SK-N-SH (cell line): ENCODE data around the gene UBE2E3. TPM values are rescaled to one million over a fixed set of nuclear protein-coding genes. Genes with fewer than 3 reads are reported as not detected.

Experiments
- CTCF ChIA-PET: fragments of 300-600, 350-600 bp; formaldehyde crosslinking; extraction: SDS; loops from one replicate; lab custom pipeline; 2021; lab: Yijun Ruan, JAX
- POLR2A ChIA-PET: fragments of 350-600 bp; sonication (Branson Sonifier 250); formaldehyde crosslinking; extraction: SDS; loops from one replicate; lab custom pipeline; 2020; ENCODE audit warnings: antibody characterized with exemption, inconsistent platforms; lab: Yijun Ruan, JAX
- DNase-seq: peaks from one replicate; pipeline ENCODE4 v3.0.0; 2012
- H2AFZ ChIP-seq: fragments of 200-600 bp; sonication (generic); 2 replicates; pipeline ENCODE4 v1.8.1; 2016; ENCODE audit warnings: antibody characterized with exemption, mild to moderate bottlenecking, low read depth
- H3F3A ChIP-seq: fragments of 200-600 bp; sonication (generic); replicated peaks from 2 replicates; pipeline ENCODE3; 2016; ENCODE audit warnings: antibody characterized with exemption, mild to moderate bottlenecking; ENCODE audit not compliant: insufficient read depth
- H3K27ac ChIP-seq, 2 experiments: fragments of 200-500 bp in 1 of 2; fragments of 200-600 bp in 1 of 2; sonication (Bioruptor generic) in 1 of 2; sonication (generic), shearing (Covaris generic) in 1 of 2; 2 replicates each; pipeline versions ENCODE4 v1.5.1 to v1.6.1; 2014 to 2016; ENCODE audit warnings: low read depth in 2 of 2, inconsistent platforms in 1 of 2, low read length in 1 of 2, mild to moderate bottlenecking in 1 of 2, mixed read lengths in 1 of 2
- H3K27me3 ChIP-seq: fragments of 200-600 bp; sonication (generic), shearing (Covaris generic); 2 replicates; pipeline ENCODE4 v1.6.1; 2016; ENCODE audit warnings: mixed run types; ENCODE audit not compliant: insufficient read depth
- H3K36me3 ChIP-seq, 2 experiments: fragments of 200-500 bp in 1 of 2; fragments of 200-600 bp in 1 of 2; sonication (Bioruptor generic) in 1 of 2; sonication (generic) in 1 of 2; replicated peaks in 1 of 2; 2 replicates each; pipeline versions ENCODE3 to v1.5.1; 2014 to 2016; ENCODE audit warnings: low read length in 1 of 2, mild to moderate bottlenecking in 1 of 2; ENCODE audit not compliant: insufficient read depth in 2 of 2, control insufficient read depth in 1 of 2
- H3K4me1 ChIP-seq, 2 experiments: fragments of 200-500 bp in 1 of 2; fragments of 200-600 bp in 1 of 2; sonication (Bioruptor generic) in 1 of 2; sonication (generic), shearing (Covaris generic) in 1 of 2; 2 replicates each; pipeline versions ENCODE4 v1.5.1 to v1.6.1; 2014 to 2016; ENCODE audit warnings: low read depth in 1 of 2, low read length in 1 of 2, mixed run types in 1 of 2; ENCODE audit not compliant: insufficient read depth in 2 of 2, control insufficient read depth in 1 of 2
- H3K4me2 ChIP-seq: fragments of 200-600 bp; sonication (generic), shearing (Covaris generic); 2 replicates; pipeline ENCODE4 v1.6.1; 2017; ENCODE audit warnings: mixed run types
- H3K4me3 ChIP-seq, 2 experiments: fragments of 200-500 bp in 1 of 2; fragments of 200-600 bp in 1 of 2; sonication (Bioruptor generic) in 1 of 2; sonication (generic), shearing (Covaris generic) in 1 of 2; 2 replicates each; pipeline versions ENCODE4 v1.5.1 to v1.8.1; 2014 to 2016; ENCODE audit warnings: low read depth in 2 of 2, inconsistent platforms in 1 of 2, low read length in 1 of 2, mild to moderate bottlenecking in 1 of 2, mixed read lengths in 1 of 2, moderate library complexity in 1 of 2
- H3K79me2 ChIP-seq: fragments of 200-600 bp; sonication (generic); 2 replicates; pipeline ENCODE4 v1.8.1; 2017; ENCODE audit warnings: mild to moderate bottlenecking; ENCODE audit not compliant: insufficient read depth
- H3K9ac ChIP-seq: fragments of 200-600 bp; sonication (generic); 2 replicates; pipeline ENCODE4 v1.6.1; 2017; ENCODE audit warnings: mixed run types
- H3K9me2 ChIP-seq: fragments of 200-600 bp; sonication (generic); 2 replicates; pipeline ENCODE4 v1.6.1; 2017; ENCODE audit warnings: mixed run types
- H3K9me3 ChIP-seq: fragments of 200-600 bp; sonication (generic); 2 replicates; pipeline ENCODE4 v1.6.1; 2017; ENCODE audit warnings: mixed run types, mild to moderate bottlenecking, moderate library complexity
- H4K20me1 ChIP-seq: fragments of 200-600 bp; sonication (generic); 2 replicates; pipeline ENCODE4 v1.6.1; 2017; ENCODE audit warnings: mild to moderate bottlenecking, mixed run types; ENCODE audit not compliant: insufficient read depth
- EZH2phosphoT487 ChIP-seq: fragments of 200-600 bp; sonication (generic); IDR thresholded peaks from 2 replicates; pipeline ENCODE4 v1.6.1; 2017; ENCODE audit warnings: low read depth, mixed run types, mild to moderate bottlenecking, antibody characterized with exemption, moderate library complexity, borderline replicate concordance
- FOXJ3 ChIP-seq: sonication (generic); formaldehyde crosslinking; IDR thresholded peaks from 2 replicates; pipeline ENCODE4 v1.5.1; 2020; ENCODE audit warnings: mild to moderate bottlenecking, missing genetic modification reagents
- GABPA ChIP-seq: IDR thresholded peaks from 2 replicates; pipeline ENCODE4 v1.4.0; 2012; ENCODE audit warnings: low read depth, mild to moderate bottlenecking
- GATA2 ChIP-seq: sonication (generic); formaldehyde crosslinking; IDR thresholded peaks from 2 replicates; pipeline ENCODE4 v1.5.0; 2020; ENCODE audit warnings: mild to moderate bottlenecking, missing genetic modification reagents
- MAX ChIP-seq: IDR thresholded peaks from 2 replicates; pipeline ENCODE4 v1.4.0; 2012; ENCODE audit warnings: low read depth
- RCOR1 ChIP-seq: fragments of 150-350 bp; IDR thresholded peaks from 2 replicates; pipeline ENCODE4 v1.6.1; 2017; ENCODE audit warnings: antibody characterized with exemption, low read length
- SIN3A ChIP-seq: IDR thresholded peaks from 2 replicates; pipeline ENCODE4 v1.6.1; 2012; ENCODE audit warnings: low read depth, mild to moderate bottlenecking, low read length, moderate library complexity, borderline replicate concordance
- TEAD4 ChIP-seq: IDR thresholded peaks from 2 replicates; pipeline ENCODE4 v1.4.0; 2012; ENCODE audit warnings: mild to moderate bottlenecking, borderline replicate concordance; ENCODE audit not compliant: insufficient read depth
- USF1 ChIP-seq: IDR thresholded peaks from 2 replicates; pipeline ENCODE4 v1.4.0; 2012; ENCODE audit warnings: low read depth, borderline replicate concordance
- WGBS: methylation state at CpG from one replicate; pipeline ENCODE4 v1.1.6; 2017; ENCODE audit warnings: low lambda C conversion rate; 5-methylcytosine and 5-hydroxymethylcytosine counted together
- polyA plus RNA-seq, 3 experiments: library from polyadenylated mRNA; depleted of rRNA; stranded (reverse); fragments of >200 nt; gene quantifications; 2 replicates each; pipeline ENCODE4 v1.2.3, GENCODE V29; 2012

The UBE2E3 gene
- polyA plus RNA-seq, 1 of the 3 experiments (the other 2 are of a cell fraction): 62.9 TPM

GRCh38 chr2:181025004-181025403 lies 44.6 kb downstream of the UBE2E3 start:
- H3K4me3 ChIP-seq: no peak overlapping the region
- H3K27me3 ChIP-seq: no peaks in the 10 kb centered on the region
- peaks cover 17% of the 10 kb centered on the region for H4K20me1 ChIP-seq
- POLR2A ChIA-PET: no interaction called here
- H3K4me1 ChIP-seq: peaks cover 3 to 17% of the 10 kb centered on the region in 2 experiments; a peak in 3 of 4 replicates
- H3K27ac ChIP-seq: no peak overlapping the region
- H3K36me3 ChIP-seq: peaks cover 0 to 7% of the 10 kb centered on the region in 2 experiments
- H3K4me2 ChIP-seq: no peak overlapping the region
- 86% methylated on average over 3 of the region's 3 CpGs for WGBS
- no peak for TF ChIP-seq USF1
- no peak for TF ChIP-seq RCOR1
- TF ChIP-seq GABPA: no peak
- TF ChIP-seq SIN3A: no peak
- no peak for TF ChIP-seq FOXJ3 (CRISPR knock-in tag)
- no peak for TF ChIP-seq EZH2phosphoT487
- no peak for TF ChIP-seq GATA2 (CRISPR knock-in tag)
- TF ChIP-seq, all 33 proteins: peak for 0
- Histone ChIP-seq H2AFZ (no peak overlapping the region), H3F3A (peaks cover 11% of the 10 kb centered on the region), H3K9me3 (no peaks in the 10 kb centered on the region), H3K9me2 (no peaks in the 10 kb centered on the region), H3K9ac (no peak overlapping the region), H3K79me2 (peaks cover 85% of the 10 kb centered on the region)
- no peak for DNase-seq
- CTCF ChIA-PET: interaction anchor here (1.1 to 1.5 kb wide), 3 partner anchors 19 to 46 kb away, joined by 4 read pairs; no protein-coding TSS in a partner anchor

- ChIA-PET POLR2A (no interaction called here), CTCF (no interaction called here)
- Histone ChIP-seq H3K4me3 (no peak overlapping the region), H3K36me3 (no peaks in the 10 kb centered on the region), H3K79me2 (peaks cover 56% of the 10 kb centered on the region), H2AFZ (no peak overlapping the region), H3K9me3 (no peaks in the 10 kb centered on the region), H4K20me1 (0 out of 2 replicates have a peak, but pooled peaks cover 10% of the 10 kb centered on the region), H3K4me2 (no peak overlapping the region), H3K27me3 (no peaks in the 10 kb centered on the region), H3F3A (no peaks in the 10 kb centered on the region), H3K9ac (no peak overlapping the region), H3K27ac (peak overlapping the region in 1 of 2 experiments; percentile 59; a peak in 1 of 4 replicates), H3K4me1 (peaks cover 0 to 3% of the 10 kb centered on the region in 2 experiments; a peak in 2 of 4 replicates), H3K9me2 (no peaks in the 10 kb centered on the region)
- DNase-seq: no peak
- WGBS: 88% methylated on average over 2 of the region's 2 CpGs
- TF ChIP-seq RCOR1 (no peak), TEAD4 (no peak), MAX (no peak)
- TF ChIP-seq, all 33 proteins: peak for 0
These were observed 56.0 kb downstream of the UBE2E3 start for GRCh38 chr2:181036445-181036844.
